ENCODE measurements around the gene CCER1.
"Not testable (repeated sequence)": the region's sequence is repeated elsewhere in the genome, so short reads cannot be mapped to it uniquely, and the experiment has no call there.

CCER1 gene

DNA sequence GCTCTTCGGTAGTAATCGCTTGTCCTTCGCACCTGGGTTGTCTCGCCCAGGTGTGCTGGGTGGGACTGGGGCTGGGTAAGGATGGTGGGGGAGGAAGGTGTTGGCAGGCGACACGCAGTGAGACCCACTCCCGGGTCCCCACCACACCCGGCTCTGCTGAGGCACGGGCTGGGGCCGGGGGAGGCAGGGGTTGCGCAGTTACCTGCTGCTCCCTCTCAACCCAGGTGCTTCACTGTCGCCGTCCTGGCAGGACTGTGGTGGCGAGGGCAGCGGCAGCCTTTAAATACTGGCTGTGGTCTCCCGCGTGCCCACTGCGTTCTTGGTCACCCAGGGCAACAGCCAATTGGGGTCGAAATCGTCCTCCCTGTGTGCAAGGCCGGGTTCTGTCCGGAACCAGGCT lies at the start of gene CCER1:
Gene CCER1 (minus strand): TSS at position 256 of the 400 bp plus-strand sequence. CDS start 434 bp downstream, outside the sequence.
- DNase-seq, result no peak

- no peak for DNase-seq
Observed at GRCh38 chr12:91003737-91004136, 48.8 kb upstream of the CCER1 start.

GRCh38 chr12:91001306-91001705 lies 46.3 kb upstream of the CCER1 start:
- DNase-seq, result no peak

DNA sequence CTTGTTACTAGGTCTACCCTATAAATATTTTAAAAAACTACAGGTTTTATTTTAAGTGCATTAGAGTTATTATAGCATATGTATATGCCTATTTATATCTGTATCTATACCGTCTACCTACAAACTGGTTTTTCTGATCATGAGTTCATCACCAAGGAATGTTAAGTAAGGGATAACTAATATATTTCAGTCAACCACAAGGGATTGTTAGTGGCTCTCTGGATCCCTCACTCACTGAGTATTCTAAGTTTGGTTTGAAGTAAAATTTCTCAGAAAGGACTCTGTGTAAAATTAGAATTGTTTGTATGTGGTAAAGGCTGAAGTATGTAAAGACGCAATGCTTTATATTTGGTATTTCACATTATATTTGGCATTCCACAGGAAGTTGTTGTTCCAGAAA lies 45.0 kb upstream of the CCER1 start:
- DNase-seq, result no peak

- no peak for DNase-seq
Observed at GRCh38 chr12:90999527-90999926, 44.6 kb upstream of the CCER1 start.

- DNase-seq, result no peak
Observed at GRCh38 chr12:90995010-90995409, 40.0 kb upstream of the CCER1 start.

DNA sequence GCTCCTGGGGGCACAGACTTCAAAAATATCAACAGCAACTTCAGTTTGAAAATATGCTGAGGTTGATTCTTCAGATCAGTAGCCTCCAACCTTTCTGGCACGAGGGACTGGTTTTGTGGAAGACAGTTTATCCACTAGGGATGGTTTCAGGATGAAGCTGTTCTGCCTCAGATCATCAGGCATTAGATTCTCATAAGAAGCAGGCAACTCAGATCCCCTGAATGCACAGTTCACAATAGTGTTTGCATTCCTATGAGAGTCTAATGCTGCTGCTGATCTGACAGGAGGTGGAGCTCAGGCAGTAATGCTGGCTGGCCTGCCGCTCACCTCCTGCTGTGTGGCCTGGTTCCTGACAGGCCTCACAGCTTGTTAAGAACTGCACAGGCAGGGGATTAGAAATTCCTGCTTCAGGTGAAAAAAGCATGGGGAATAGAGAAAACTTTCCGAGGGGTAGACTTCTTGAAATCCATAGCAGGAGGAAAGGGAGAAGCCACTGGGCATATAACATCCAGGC lies 37.0 kb upstream of the CCER1 start:
- no peak for DNase-seq

DNA sequence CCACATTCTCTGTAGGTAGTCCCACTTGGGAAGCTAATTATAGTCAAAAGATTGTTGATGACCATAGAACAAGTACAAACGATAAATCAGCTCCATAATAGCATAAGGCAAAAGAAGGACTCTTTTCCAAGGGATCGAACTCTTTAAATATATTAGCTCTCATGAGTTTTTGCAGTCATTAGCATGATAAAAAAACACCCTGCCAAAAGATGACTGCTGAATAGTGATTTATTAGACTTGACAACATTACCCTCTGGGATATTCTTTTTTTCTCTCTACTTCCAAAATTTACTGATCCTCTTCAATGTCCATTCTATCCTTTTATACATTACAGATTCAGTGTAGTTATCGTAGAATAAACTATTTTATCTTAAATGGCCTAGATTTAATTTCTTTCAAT lies 35.6 kb upstream of the CCER1 start:
- no peak for DNase-seq

DNA sequence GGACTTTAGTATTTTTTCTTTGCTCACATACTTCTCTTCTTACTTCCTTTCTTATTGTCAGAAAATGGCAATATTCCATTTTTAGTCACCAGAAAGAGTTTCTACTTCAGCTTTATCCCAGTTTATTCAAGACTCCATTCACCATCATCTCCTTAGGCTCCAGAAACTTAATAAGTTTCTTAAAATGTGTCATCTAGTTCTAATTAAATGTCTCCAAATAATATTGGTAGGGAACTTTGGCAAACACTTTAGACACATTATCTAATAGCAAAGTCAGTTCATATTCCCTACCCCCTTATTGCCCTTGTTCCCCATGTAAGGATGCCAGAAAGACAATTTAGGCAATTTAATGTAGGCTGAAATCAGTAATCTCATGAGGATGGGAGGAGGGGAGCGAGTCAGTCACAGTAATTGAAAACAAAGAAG lies 34.7 kb upstream of the CCER1 start:
- DNase-seq, result no peak

- DNase-seq, result no peak
Observed at GRCh38 chr12:90987520-90987919, 32.5 kb upstream of the CCER1 start.

DNA sequence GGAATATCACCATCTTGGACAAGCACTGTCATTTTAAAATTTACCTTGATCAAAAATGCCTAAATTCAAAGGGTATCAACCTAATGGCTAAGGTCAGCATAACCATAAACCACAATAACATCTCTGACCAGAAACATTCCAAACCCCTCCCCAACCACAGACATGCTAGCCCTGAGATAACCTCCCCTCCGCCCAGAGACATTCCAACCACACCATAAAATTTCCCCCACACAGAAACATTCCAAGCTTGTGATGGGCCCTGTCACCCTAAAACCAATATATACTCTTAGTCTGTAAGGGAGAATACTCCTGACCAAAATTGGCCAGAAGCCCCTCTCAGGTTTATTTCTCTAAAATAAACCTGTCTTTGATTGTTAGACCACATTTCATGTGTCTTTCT lies 32.1 kb upstream of the CCER1 start:
- no peak for DNase-seq

DNA sequence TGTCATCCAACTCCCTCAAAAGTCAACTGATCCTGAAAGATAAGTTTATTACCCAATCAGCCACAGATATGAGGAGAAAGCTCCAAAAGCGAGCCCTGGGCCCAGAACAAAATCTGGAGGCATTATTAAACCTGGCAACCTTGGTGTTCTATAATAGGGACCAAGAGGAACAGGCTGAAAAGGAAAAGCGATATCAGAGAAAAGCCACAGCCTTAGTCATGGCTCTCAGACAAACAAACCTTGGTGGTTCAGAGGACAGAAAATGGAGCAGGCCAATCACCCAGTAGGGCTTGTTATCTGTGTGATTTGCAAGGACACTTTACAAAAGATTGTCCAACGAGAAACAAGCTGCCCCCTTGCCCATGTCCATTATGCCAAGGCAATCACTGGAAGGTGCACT lies 30.4 kb upstream of the CCER1 start:
- DNase-seq, result not testable (repeated sequence)

GRCh38 chr12:90984114-90984513 lies 29.1 kb upstream of the CCER1 start:
- no peak for DNase-seq

- no peak for DNase-seq
Observed at GRCh38 chr12:90982170-90982569, 27.2 kb upstream of the CCER1 start.

DNA sequence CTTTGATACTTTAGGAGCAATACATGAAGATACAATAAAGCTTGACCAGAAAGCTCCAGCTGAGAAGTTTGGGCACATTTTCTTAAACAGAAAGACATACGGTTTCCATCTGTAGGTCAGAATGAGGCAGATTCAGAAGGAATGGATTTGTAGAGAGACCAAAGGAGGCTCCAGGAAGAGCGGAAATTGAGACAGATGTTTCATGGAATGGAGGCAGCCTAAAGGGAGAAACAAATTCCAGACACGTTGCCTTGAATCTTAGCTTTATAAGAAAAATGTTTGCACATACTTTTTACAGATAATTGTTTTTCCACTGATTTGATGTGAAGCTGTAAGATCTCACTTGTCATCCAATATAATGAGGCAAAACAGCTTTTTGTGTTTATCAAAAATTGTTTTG lies 25.0 kb upstream of the CCER1 start:
- no peak for DNase-seq

DNA sequence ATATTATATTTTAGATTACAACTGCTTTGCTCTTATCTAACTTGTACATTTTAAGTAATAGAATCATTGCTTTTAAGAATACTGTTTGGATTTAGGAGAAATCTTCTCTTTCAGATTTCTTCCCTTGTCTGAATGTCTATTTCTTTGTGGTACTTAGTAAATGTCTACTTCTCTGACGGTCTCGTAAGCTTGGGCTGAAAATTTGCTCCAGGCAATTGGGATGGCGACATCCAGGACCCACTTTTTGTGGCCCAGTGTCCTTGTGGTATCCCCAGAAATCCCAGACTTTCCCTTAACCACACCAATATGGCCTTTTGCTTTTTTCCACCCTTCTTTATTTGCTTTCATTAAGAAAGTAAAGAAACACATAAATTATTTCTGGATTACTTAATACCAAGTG lies 24.0 kb upstream of the CCER1 start:
- no peak for DNase-seq

DNA sequence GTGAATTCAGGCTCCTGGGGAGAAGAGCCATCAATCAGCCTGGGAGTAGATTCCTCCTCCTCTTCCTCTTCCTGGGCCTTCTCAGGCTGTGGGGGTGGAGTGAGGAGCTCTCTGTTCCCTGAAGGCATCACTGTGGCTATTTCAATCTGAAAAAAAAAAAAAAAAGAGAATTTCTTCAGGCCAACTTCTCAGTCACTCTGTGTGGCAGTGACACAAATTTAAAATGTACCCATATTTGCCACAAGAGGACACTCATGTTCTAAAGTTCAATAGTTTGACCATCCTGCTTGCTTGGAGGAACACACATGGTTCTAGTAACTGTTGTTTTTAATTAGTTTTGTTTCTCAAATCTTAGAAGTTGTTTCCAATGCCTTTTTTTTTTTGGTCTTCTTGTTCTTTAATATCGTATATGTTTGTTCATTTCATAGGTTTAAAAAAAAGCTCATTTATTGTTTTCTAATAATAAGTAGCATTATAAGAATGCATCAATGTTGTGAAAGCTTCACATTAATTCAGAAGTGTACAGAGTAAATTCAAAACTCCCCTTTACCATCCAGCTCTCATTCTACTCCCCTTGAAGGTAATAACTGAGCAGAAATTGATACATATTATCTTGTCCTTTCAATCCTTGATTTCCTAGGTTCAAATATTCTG lies 23.3 kb upstream of the CCER1 start:
- no peak for DNase-seq

DNA sequence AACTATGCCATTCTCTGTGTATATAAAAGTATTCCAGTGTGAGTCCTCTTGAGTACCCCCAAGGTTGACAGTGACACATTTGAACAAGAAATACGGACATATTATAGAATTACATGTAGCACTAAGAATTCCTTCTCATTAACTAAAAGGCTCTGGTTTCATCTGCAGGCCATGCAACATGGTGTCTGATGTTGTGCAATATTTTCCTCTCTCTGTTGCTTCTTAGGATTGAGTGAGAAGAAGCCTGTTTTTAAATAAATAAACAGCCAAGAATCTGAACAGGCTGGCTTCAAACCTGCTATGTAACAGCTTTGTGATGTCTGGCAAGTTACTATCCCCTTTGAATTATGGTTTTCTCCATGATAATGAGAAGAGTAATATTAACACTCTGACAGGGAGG lies 22.2 kb upstream of the CCER1 start:
- DNase-seq, result no peak

GRCh38 chr12:90974286-90974685 lies 19.3 kb upstream of the CCER1 start:
- no peak for DNase-seq

GRCh38 chr12:90972226-90972625 lies 17.2 kb upstream of the CCER1 start:
- no peak for DNase-seq

GRCh38 chr12:90970911-90971310 lies 15.9 kb upstream of the CCER1 start:
- no peak for DNase-seq

GRCh38 chr12:90970471-90970870 lies 15.5 kb upstream of the CCER1 start:
- no peak for DNase-seq

DNA sequence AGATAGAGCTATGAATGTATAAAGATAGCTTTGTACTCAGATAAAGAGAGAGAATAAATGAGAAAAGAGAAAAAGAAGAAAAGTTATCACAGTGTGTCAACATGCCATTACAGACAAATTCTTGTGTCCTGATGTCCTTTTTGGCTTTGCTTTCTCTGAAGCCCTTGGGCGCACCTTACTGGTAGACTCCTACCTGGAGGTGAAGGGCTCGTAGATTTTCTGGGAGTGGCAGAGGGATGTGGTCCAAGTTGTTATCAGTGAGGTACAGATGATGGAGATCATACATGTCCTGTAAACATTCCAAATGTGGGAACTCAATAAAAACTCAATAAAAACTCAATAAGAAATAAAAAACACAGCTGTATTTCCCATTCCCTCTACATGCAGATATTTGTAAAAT lies 14.9 kb upstream of the CCER1 start:
- no peak for DNase-seq

- no peak for DNase-seq
Observed at GRCh38 chr12:90969346-90969745, 14.4 kb upstream of the CCER1 start.

- no peak for DNase-seq
Observed at GRCh38 chr12:90965204-90965603, 10.2 kb upstream of the CCER1 start.
